WERI-Rb-1 (cell line): Measurements from ENCODE around the gene EID3.

Experiments used
- DNase-seq: peaks from one replicate; pipeline ENCODE4 v3.0.0-alpha.2; 2020
- H3K27ac ChIP-seq: fragments of 250-450 bp; sonication (Bioruptor Pico); 2 replicates; pipeline ENCODE4 v1.5.1; 2020; ENCODE audit warnings: mild to moderate bottlenecking, moderate library complexity
- H3K27me3 ChIP-seq: fragments of 250-450 bp; sonication (Bioruptor Pico); 2 replicates; pipeline ENCODE4 v1.5.1; 2021; ENCODE audit warnings: mild to moderate bottlenecking, low read depth, moderate library complexity; ENCODE audit not compliant: insufficient read depth, severe bottlenecking
- H3K36me3 ChIP-seq: fragments of 250-450 bp; sonication (Bioruptor Pico); 2 replicates; pipeline ENCODE4 v1.5.1; 2020; ENCODE audit warnings: mild to moderate bottlenecking, moderate library complexity
- H3K4me3 ChIP-seq: 2 replicates; pipeline ENCODE4 v1.5.1; 2011; ENCODE audit warnings: low read depth, mild to moderate bottlenecking, control low read depth, low read length
- H3K9me3 ChIP-seq: fragments of 250-450 bp; sonication (Bioruptor Pico); 2 replicates; pipeline ENCODE4 v1.5.1; 2021; ENCODE audit warnings: mild to moderate bottlenecking, moderate library complexity; ENCODE audit not compliant: severe bottlenecking
- CTCF ChIP-seq: IDR thresholded peaks from 2 replicates; pipeline ENCODE4 v1.5.1; 2011; ENCODE audit warnings: low read depth, mild to moderate bottlenecking, control low read depth, inconsistent platforms, low read length

Gene EID3

GRCh38 chr12:104285740-104286515 is 17.6 kb upstream of the EID3 start:
- TF ChIP-seq CTCF = no peak
- H3K36me3 ChIP-seq = peaks cover 9% of the 10 kb centered on the region
- H3K27me3 ChIP-seq = no peaks in the 10 kb centered on the region
- no peak overlapping the region for H3K4me3 ChIP-seq
- no peaks in the 10 kb centered on the region for H3K9me3 ChIP-seq
- peak overlapping the region; percentile 90; the same call in 1 of the 2 replicates for H3K27ac ChIP-seq
- DNase-seq = no peak

GRCh38 chr12:104286516-104287482 is 16.7 kb upstream of the EID3 start:
- DNase-seq = peak; percentile 92
- peak overlapping the region; percentile 98 for H3K4me3 ChIP-seq
- H3K9me3 ChIP-seq = no peaks in the 10 kb centered on the region
- no peak for TF ChIP-seq CTCF
- H3K36me3 ChIP-seq = peaks cover 14% of the 10 kb centered on the region
- no peaks in the 10 kb centered on the region for H3K27me3 ChIP-seq
- peak overlapping the region; percentile 90 for H3K27ac ChIP-seq

- no peaks in the 10 kb centered on the region for H3K9me3 ChIP-seq
- no peaks in the 10 kb centered on the region for H3K27me3 ChIP-seq
- peak; percentile 86 for DNase-seq
- H3K27ac ChIP-seq = peak overlapping the region; percentile 90
- peak overlapping the region; percentile 98 for H3K4me3 ChIP-seq
- peaks cover 30% of the 10 kb centered on the region for H3K36me3 ChIP-seq
- TF ChIP-seq CTCF = no peak
Measured at GRCh38 chr12:104288635-104289274, 14.8 kb upstream of the EID3 start.

GRCh38 chr12:104290320-104290719 is 13.2 kb upstream of the EID3 start:
- Histone ChIP-seq H3K9me3 (no peaks in the 10 kb centered on the region), H3K27me3 (no peaks in the 10 kb centered on the region), H3K4me3 (no peak overlapping the region), H3K36me3 (peaks cover 37% of the 10 kb centered on the region), H3K27ac (no peak overlapping the region)
- TF ChIP-seq CTCF = no peak
- DNase-seq = no peak

- Histone ChIP-seq H3K27me3 (no peaks in the 10 kb centered on the region), H3K27ac (no peak overlapping the region), H3K9me3 (no peaks in the 10 kb centered on the region), H3K4me3 (no peak overlapping the region), H3K36me3 (peaks cover 42% of the 10 kb centered on the region)
- TF ChIP-seq CTCF = no peak
- DNase-seq = no peak
Measured at GRCh38 chr12:104290855-104291254, 12.7 kb upstream of the EID3 start.
